CD4-positive, alpha-beta T cell treated with Interleukin-15 for 1 hour (primary cell): ENCODE results near the gene TNP2.

Experiments
- DNase-seq: peaks from one replicate; pipeline ENCODE4 v3.0.0-alpha.2; 2020

Gene TNP2

GRCh38 chr16:11276896-11277593, 7.9 kb upstream of the TNP2 start:
- no peak for DNase-seq

GRCh38 chr16:11276143-11276895, 7.2 kb upstream of the TNP2 start, which contains the start of gene PRM2:
TSS of gene PRM2 (minus strand) at chr16:11276480. CDS start at chr16:11276370, 110 bp downstream.
- no peak for DNase-seq

- no peak for DNase-seq
Measured at GRCh38 chr16:11274964-11275363, 5.8 kb upstream of the TNP2 start.

GRCh38 chr16:11273721-11274324, 4.7 kb upstream of the TNP2 start:
- DNase-seq = no peak

- no peak for DNase-seq
Measured at GRCh38 chr16:11272921-11273720, 4.0 kb upstream of the TNP2 start, which contains the start of gene PRM3. TSS of gene PRM3 (minus strand) at chr16:11273629. CDS start at chr16:11273595, 34 bp downstream.

- DNase-seq = no peak
Measured at GRCh38 chr16:11272484-11272883, 3.4 kb upstream of the TNP2 start.

- DNase-seq = no peak
Measured at GRCh38 chr16:11271610-11272009, 2.5 kb upstream of the TNP2 start.

- no peak for DNase-seq
Measured at GRCh38 chr16:11270602-11271162, 1.6 kb upstream of the TNP2 start.

- DNase-seq = no peak
Measured at GRCh38 chr16:11265124-11265523, 4.0 kb downstream of the TNP2 start.

- no peak for DNase-seq
Measured at GRCh38 chr16:11264155-11264832, 4.8 kb downstream of the TNP2 start.

GRCh38 chr16:11263737-11264136, 5.4 kb downstream of the TNP2 start:
- DNase-seq = no peak

GRCh38 chr16:11262915-11263314, 6.2 kb downstream of the TNP2 start:
- DNase-seq = no peak

- DNase-seq = no peak
Measured at GRCh38 chr16:11260596-11260966, 8.5 kb downstream of the TNP2 start.

- no peak for DNase-seq
Measured at GRCh38 chr16:11259655-11260595, 9.2 kb downstream of the TNP2 start.

- DNase-seq = peak; percentile 33
Measured at GRCh38 chr16:11258553-11259492, 10.3 kb downstream of the TNP2 start.

GRCh38 chr16:11257131-11257938, 11.8 kb downstream of the TNP2 start:
- DNase-seq = peak; percentile 73

- no peak for DNase-seq
Measured at GRCh38 chr16:11256661-11257130, 12.4 kb downstream of the TNP2 start.
